HG03457 (cell line): ENCODE measurements around the gene KIF1B.
"Not testable (repeated sequence)": the region's sequence is repeated elsewhere in the genome, so short reads cannot be mapped to it uniquely, and the experiment has no call there.

Source experiments
- ATAC-seq: cut with Tn5 transposase; IDR thresholded peaks from one replicate; pipeline ENCODE4 v1.9.1; 2021; ENCODE audit warnings: moderate number of reproducible peaks; ENCODE audit not compliant: unreplicated experiment

Gene KIF1B

GRCh38 chr1:10324627-10325026 is 114.3 kb downstream of the KIF1B start:
- ATAC-seq: no peak

GRCh38 chr1:10325521-10325920 is 115.2 kb downstream of the KIF1B start:
- ATAC-seq: no peak

GRCh38 chr1:10326251-10326650 is 115.9 kb downstream of the KIF1B start:
- ATAC-seq: no peak

GRCh38 chr1:10328180-10328963 is 118.0 kb downstream of the KIF1B start:
- ATAC-seq: no peak

DNA sequence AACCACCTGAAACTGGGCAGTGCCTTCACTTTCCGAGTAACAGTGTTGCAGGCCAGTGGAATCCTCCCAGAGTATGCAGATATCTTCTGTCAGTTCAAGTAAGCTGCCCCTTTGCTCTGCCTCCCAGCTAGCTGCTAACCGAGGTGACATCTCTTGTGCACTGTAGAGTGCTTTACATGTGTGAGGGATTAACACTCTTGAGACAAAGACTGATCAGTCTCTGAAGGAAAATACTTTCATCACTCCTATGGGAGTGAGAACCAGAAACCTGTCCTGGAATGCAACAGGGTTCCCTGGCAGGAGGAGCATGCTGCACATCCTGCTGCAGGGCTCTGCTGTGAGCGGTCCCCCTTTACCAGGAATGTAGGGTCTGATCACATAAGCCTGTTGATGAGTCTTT is 127.1 kb downstream of the KIF1B start:
- ATAC-seq: no peak

- ATAC-seq: no peak
Measured at GRCh38 chr1:10338047-10338446, 127.7 kb downstream of the KIF1B start.

DNA sequence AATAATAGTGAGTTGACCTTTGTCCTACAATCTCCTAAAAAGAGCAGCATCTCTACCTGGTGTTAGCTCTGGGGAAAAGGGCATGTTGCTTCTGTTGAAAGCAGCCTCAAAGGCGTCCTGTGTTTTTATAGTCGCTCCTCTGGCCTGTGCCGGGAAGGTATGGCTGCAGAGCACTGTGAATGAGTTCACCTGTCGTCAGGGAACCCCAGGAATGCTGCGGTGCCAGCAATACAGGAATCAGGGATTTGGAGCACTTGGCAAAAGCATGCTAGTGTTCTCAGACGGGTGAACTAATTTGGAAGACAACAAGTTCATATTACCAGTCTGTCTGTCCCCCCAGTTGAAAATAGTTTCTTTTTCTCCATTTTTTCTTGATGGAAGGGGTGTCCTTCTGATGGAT is 128.2 kb downstream of the KIF1B start:
- no peak for ATAC-seq

- no peak for ATAC-seq
Measured at GRCh38 chr1:10339036-10339567, 128.7 kb downstream of the KIF1B start.

- ATAC-seq: no peak
Measured at GRCh38 chr1:10339815-10340214, 129.4 kb downstream of the KIF1B start.

GRCh38 chr1:10340930-10341590 is 130.7 kb downstream of the KIF1B start:
- no peak for ATAC-seq

DNA sequence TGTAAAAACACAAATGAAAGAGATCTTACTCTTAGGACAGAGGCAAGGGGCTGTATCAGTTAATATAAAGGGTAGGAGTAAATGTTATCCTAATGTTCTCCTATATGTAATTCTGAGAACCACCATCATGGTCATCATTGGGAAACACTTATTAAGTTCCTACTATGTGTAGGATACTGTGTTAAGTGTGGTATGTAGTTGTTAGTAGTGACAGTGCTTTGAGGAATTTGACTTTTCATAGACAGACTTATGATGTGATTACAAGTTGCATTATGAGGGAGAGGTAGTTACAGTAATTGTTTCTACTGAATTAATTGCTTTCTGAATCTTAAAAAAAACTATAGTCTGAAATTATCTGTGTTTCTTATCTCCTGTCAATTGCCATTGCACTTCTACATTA is 136.7 kb downstream of the KIF1B start:
- ATAC-seq: no peak

DNA sequence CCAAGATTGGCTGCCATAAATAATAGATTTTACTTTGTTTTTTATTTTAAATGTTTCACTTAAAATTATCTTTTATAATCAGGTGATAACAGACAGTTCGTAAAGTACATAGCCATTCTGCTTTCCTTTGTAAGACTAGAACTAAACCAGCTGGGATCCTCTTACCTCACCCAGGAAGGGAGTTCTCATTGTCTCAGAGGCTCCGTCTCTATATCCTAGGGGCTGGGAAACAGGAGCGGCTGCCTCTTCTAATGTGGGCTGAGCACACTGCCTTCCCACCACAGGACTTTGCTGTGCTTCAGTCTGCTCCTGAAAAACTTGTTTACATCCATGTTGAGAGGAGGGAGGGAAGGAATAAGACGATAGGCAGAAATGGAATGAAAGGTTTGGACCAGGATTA is 142.9 kb downstream of the KIF1B start:
- ATAC-seq: no peak

GRCh38 chr1:10353693-10354092 is 143.3 kb downstream of the KIF1B start:
- no peak for ATAC-seq

- ATAC-seq: no peak
Measured at GRCh38 chr1:10360045-10360444, 149.7 kb downstream of the KIF1B start.

DNA sequence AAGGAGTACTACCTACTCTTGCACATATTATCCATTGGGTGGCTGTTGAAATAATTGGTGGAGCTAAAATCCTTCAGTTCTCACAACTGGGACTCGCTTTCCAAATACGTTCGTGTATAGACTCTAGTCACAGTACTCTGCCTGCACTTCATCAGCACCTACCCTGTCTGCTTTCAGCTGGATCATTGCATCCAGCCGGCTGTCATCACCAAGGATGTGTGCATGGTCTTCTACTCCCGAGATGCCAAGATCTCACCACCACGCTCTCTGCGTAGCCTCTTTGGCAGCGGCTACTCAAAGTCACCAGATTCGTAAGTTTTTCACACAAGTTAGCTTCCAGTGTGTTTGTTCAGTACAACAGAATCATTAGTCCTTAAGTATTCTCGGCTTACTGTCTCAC is 151.1 kb downstream of the KIF1B start:
- no peak for ATAC-seq

DNA sequence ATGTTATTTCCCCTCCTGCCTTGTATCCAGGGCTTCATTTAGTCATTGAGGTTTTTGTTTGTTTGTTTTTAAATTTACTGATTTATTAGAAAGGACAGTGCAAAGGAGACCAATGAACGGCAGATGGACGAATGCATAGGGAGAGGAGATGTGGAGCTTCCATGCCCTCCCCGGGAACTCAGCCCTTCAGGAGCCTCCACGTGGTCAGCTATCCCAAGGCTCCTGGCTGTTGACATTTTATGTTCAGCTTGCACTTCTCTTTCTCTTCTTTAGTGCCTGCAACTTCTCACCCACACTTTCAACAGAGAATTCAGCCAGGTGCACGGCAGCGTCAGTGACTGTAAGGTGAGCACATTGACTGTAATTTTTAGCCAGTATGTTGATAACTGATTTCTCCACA is 157.8 kb downstream of the KIF1B start:
- no peak for ATAC-seq

DNA sequence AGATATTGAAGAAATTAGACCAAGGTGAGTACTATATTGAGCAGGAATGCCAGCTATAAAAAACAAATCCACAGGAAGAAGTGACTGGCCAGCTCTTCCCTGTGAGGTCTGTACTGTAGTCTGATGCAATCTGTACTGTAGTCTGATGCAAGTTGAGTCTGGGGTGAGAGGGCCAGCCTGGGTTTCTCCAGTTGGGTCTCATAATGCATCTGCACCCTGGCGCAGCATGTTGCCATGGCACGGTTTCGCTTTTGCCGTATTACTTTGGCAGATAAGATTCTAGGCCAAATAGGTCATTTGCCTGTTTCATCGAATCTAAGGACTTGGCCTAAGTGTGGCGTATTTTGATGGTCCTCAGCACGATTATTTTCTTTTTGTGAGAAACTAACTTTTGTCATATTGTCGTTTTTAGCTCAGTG is 164.1 kb downstream of the KIF1B start:
- no peak for ATAC-seq

GRCh38 chr1:10377365-10378029 is 167.1 kb downstream of the KIF1B start:
- not testable (repeated sequence) for ATAC-seq

GRCh38 chr1:10378081-10378841 is 167.9 kb downstream of the KIF1B start:
- ATAC-seq: no peak

DNA sequence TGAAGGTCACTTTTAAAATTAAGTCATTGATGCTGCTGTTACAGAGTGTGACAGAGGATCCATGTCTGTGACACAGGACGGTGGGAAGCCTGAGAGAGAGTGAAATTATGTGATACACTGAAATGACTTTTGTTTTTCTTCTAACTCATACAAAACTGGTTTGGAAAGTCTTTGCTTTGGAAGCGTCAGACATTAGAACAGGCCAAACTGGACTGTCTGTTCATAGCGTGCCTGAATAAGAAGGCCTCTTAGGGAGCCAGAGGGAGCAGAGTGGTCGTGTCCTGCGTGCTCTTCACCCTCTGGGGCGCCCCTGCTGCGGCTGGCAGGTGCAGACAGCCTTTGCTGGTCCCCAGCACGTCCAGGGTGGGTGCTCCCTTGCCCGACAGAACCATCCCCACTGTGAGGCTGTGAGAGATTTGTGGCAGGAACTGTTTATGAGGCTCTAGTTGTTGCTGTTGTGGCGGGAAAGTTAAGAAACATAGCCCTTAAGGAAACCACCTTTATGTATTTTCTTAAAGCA is 168.8 kb downstream of the KIF1B start:
- no peak for ATAC-seq

DNA sequence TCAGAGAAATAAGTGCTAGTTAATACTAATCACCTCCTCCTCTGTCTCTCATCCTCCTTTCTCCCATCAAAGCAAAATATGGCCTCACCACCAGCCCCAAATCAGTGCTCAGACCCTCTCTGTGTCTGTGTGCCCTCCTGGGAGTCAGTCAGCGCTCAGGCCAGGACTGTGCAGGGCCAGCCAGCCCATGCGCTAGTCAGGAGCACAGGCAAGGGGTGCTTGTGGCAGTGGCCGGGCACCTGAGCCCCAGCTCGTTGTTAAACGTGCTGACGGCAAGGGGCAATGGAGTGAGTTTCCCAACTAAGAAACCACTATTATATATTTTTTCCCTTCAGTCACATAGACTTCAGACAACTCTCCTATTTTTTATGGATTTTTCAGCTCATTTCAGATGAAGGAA is 169.3 kb downstream of the KIF1B start:
- ATAC-seq: no peak
